NCI-H82 treated with DMSO at 0.1 percent for 48 hours (cell line): ENCODE data around the gene ORC2.
"Not testable (repeated sequence)": the region's sequence is repeated elsewhere in the genome, so short reads cannot be mapped to it uniquely, and the experiment has no call there.

ENCODE experiments used
- DNase-seq: peaks from one replicate; lab custom pipeline; 2025; ENCODE audit not compliant: unreplicated experiment; lab: John Stamatoyannopoulos, UW

Gene ORC2

DNA sequence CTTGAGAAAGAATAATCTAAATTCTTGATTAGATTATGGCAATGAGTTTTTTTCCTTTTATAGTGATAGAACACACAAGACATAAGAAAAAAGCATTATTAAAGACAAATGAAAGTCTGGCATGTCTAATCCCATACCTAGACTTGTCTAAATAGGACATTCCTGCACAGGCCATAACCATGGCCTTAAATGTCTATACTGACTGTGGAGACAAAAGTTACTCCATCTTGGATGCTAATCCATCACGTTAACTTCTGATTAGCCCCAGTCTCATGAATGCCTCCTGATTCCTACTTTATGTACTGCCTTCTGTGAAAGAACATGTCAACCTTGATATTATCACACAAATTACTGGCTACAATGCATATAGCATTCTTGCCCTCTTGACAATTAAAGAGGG, 23.6 kb downstream of the ORC2 start:
- DNase-seq = no peak

DNA sequence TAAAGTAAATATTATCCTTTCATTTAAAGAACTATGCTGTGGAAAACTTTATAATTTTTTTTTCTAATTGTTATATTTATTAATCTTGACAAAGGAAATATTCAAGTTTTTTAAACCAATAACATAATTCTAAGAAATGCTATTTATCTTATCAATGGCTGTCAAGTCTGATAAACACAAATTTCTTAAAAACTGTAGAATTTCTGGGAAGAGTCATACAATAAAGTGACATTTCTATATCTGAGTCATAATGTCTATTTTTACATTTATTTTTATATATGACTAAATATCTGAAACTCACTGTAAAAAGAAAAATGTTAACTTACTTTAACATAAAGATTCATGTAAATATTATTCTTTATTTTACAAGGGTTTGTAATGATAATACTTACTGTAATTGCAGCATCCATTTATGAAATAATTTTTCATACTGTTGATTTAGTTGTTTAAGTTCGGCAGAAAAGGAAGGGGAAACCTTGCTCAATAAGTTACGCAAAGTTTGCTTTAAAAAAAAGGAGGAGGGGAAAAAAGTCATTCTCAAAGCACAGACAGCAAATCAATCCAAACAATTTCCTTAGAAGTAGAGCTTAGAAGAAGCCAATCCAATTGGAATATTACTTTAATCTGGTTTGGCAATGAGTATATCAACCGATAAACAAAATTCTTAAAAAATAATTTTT, 32.4 kb downstream of the ORC2 start:
- DNase-seq = no peak

DNA sequence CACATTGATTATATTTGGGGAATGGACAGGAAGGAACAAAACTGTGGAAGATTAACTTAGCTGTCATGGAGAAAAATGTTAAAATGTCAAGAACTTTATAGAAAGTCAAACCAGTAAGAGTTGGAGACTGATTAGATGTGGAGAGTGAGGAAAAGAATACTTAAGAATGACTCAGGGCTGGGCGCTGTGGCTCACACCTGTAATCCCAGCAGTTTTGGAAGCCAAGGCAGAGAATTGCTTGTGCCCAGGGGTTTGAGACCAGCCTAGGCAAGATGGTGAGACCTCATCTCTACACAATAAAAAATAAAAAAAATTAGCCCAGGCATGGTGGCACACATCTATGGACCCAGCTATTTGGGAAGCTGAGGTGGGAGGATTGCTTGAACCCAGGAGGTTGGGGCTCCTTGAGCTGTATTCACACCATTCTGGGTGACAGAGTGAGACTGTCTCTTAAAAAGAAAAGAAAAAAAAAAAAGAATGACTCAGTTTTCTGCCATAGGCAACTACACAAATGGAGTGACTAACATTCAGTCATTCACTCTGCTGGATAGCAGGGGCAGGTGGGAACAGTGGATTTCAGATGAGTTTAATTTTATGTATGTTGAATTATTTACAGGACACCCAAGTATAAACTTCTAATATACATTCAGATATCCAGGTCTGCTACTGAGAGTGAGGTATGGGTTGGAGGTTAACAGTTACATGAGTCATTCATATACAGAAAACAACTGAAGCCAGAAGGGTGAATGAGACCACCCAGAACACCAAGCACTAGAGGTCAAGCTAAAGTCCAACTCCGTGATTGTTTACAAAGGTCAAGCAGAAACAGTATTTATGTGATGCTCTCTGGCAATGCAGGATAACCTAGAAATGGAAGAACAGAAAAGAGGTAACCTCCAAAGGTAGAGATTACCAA, 33.9 kb downstream of the ORC2 start:
- DNase-seq = no peak

DNA sequence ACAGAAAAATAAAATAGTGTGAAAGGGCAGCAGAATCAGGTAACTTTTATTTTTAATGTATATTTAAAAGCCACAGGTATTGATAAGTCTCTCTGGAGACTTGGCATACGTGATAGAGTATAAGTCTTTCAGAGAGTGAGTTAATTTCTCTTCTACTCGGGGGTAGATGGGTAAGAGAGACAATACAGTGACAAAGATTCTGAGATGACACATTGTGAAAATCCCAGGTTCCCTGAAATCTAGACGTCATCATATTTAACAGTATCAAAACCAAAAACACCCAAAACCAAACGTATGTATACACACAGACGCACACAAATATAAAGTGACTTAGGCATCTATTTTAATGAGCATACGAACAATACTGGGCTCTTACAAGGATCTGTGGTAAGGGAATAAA, 41.0 kb downstream of the ORC2 start:
- no peak for DNase-seq

DNA sequence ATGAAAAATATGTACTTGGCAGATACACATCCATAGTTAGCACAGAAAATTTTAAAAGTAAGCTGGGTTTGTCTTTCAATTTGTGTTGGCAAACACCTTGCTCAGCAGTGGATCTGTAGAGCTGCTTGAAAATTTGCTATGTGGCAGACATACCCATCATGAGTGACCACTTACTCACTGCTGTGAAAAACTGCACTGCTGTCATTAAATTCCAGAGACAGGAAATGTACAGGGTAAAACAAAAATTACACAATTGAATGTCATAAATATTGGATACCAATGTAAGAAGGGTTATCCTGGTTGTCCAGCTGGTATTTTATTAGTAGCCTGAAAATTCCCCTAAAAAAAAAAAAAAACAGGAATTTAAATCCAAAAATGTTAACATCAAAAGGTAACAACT, 49.8 kb downstream of the ORC2 start:
- DNase-seq = no peak

DNA sequence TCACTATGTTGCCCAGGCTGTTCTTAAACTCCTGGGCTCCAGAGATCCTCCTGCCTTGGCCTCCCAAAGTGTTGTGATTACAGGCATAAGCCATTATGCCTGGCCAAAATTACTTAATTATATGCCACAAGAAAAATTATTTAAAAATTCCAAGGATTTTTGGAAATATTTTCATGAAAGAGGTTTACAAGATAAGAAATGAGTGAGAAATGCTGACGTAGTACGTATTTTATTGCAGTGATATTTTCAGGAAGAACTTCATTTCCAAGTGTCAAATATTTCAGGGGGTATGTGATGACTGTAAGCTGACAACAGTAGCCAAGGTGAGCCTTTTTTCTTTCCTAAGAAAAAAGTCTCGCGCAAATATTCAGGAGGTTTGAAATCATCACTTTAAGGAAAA, 53.5 kb downstream of the ORC2 start:
- DNase-seq = no peak

DNA sequence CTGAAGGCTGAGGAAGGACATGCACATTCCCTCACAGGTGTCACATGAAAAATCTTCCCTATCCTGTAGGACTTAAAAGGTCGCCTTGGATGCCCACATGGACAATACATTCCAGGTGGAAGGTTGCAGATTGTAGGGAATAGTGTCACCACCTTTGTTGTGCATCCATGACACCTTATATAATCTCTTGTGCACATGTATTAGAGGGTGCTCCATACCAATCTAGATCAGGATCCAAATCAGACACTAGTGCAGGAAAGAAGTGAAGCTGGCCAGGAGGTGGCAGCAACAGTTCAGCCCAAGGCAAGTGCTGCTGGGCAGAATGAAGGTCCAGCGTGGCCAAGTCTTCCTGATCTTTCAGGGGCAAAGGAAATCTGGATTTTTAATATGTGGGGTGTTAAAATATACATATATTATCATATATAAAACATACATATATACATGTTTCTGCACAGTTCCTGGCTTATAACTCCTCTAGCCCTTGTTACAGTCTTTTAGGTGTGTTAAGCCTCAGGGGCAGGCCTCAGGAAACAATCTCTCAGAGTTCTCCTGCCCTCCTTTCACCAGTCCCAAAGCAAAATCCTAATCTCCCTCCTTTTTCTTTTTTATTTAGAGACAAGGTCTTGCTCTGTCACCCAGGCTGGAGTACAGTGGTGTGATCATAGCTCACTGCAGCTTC, 57.7 kb downstream of the ORC2 start:
- peak; percentile 40 for DNase-seq

DNA sequence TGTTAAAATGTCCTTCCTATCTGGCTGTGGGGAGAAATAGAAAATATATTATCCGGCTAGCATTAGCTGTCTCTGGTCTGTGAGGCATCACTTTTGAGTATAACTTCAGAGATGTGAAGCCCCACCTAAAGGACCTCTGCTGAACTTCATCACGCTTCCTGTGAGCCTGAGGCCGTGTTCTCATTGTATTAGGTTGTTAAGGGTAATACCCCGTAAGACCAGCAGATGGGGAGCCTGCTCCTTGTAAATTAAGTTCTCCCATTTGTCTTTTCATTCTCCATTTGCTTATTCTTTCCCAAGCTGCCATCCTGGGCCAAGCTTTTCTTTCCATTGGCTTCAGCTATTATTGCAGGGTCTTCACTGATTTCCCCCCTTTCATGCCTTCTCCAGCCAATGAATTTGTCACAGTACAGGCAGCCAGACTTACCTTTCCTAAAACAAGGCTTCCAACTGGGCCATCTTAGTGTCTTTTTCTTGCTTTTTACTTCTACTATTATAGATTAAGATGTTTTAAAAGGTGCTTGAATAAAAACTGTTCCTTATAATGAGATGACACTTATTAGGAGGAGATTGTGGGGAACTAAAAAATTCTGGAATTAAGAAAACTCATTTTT, 61.9 kb downstream of the ORC2 start:
- peak; percentile 83 for DNase-seq

DNA sequence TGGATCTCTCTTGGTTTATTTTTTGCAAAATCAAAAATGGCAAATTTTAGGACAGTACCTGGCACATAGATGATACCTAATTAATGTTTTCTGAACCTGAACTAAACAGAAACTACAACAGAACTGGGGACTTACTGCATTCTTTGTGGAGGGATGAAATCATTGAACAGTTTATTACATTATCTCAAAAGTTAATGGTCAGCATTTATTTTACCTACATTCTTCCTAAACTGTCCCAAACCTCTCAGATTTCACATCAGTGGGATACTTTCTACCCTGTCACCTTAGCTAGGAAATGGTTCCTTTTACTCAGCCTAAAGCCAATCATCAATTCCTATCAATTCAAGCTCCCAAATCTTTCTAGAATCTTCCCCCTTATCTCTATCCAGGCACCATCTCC, 64.0 kb downstream of the ORC2 start:
- no peak for DNase-seq

DNA sequence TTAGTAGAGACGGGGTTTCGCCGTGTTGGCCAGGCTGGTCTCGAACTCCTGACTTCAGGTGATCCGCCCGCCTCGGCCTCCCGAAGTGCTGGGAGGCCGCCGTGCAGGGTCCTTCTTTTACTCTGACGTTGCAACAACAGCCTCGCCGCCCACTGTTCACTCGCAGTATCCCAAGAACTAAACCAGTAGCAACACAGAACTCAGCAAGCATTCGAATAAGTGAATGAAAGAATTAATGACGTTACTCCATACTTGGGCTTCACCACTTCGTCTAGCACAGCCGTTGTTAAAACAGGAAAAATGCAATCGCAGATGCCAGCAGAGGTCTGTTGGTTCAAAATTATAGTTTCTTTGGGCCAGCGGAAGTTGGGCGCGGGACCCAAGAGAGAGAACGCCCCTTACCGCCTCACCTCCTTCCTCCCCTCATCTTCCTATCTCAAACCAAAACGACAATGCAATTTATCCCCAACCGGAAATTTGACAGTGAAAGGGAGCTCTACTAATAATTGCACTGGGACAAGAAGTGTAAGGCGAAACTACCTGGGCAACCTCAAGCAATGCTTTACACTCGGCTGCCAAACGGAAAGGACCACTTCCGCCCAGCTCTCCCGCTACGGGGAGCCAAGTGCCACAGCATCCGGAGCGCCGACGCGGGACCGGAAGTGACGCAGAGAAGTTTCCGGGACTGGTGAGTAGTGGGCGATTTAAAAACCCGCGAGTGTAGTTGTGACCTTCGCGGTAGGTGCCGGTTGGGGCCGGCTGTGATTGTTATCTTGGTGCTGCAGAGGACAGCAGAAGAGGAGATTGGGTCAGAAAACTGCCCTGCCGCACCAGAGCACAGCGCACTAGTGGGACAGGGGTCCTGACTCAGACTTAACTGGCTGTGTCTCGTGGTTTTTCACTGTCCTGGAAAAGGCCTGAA, 74.5 kb downstream of the ORC2 start, which contains the start of the genes NIF3L1 and PPIL3:
TSS of gene NIF3L1 (plus strand) at position 668 of the 922 bp plus-strand sequence. CDS start 2,573 bp downstream, outside the sequence.
TSS of gene PPIL3 (minus strand) at position 374 of the 922 bp plus-strand sequence. CDS start 1,462 bp downstream, outside the sequence.
- DNase-seq = peak; percentile 96

DNA sequence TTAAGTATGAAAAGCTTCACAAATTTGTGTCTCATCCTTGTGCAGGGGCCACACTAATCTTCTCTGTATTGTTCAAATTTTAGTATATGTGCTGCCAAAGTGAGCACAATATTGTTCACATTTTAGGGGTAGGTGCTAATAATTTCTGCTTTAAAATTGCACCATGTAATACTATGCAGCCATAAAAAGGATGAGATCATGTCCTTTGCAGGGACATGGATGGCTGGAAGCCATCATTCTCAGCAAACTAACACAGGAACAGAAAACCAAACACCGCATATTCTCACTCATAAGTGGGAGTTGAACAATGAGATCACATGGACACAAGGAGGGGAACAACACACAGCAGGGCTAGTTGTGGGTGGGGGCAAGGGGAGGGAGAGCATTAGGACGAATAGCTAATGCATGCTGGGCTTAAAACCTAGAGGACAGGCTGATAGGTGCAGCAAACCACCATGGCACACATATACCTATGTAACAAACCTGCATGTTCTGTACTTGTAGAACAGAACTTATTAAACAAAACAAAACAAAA, 81.7 kb downstream of the ORC2 start:
- DNase-seq = not testable (repeated sequence)

DNA sequence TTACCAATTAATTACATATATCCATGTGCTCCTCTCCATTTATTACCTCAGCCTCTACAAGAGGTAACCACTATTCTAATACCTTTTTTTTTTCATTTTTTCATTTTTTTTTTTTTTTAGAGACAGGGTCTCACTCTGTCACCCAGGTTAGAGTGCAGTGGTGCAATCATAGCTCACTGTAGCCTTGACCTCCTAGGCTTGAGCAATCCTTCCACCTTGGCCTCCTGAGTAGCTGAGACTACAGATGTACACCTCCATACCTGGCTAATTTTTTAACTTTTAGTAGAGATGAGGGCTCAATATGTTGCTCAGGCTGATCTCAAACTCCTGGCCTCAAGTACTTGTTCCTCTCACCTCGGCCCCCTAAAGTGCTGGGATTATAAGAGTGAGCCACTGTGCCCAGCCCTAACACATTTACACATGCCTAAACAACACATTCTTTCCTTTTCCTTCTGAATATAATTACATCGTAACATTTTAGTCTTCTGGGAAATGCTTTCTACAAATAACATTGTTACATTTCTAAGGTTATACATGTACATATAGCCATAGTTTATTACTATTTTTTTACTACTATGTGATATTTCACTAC, 85.1 kb downstream of the ORC2 start:
- DNase-seq = no peak

DNA sequence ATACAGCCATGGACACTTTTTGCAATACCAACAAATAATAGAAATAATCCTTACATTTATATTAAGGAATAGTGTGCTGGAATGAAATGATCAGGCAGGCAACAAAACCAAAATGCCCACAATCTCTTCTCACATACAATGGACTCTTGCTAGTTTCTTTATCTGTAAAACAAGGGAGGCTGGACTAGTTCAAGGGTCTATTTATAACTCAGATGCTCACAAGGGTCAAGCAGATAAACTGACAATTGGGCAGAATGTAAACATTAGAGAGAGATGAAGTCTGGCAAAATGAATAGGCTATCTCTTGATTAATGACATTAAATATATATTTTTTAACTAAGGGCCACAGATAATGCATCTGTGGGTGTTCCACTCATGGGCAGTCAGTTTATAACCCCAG, 86.0 kb downstream of the ORC2 start:
- DNase-seq = no peak

DNA sequence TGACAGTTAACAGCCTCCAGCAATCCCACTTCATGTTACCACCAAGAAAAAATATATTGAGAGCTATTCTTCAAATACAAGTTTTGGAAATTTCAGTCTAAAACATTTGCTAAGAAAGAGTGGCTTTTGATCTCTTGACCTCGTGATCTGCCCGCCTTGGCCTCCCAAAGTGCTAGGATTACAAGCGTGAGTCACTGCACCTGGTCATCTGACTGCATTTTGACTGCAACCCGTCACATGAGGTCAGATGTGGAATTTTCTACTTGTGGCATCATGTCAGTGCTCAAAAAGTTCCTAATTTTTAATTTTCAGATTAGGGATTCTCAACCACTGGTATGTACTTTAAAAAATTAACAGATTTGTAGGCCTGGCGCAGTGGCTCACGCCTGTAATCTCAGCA, 89.9 kb downstream of the ORC2 start:
- DNase-seq = no peak

DNA sequence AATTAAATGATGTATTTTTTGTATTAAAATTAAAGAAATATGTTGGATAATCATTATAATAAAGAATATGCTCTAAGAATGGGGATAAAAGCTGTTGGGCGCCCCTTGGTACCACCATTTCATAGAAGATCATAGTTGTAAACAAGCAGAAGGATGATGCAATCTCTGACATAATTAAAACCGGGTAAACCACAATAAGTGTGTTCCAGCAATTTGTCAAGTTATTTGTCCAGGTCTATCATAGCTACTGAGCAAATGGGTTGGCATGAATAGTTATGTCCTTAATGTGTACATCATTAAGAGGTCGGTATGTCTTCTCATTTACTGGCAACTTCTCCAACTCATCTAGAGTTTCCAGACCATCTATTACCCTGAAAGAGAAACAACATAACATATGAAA, 92.3 kb downstream of the ORC2 start:
- no peak for DNase-seq

DNA sequence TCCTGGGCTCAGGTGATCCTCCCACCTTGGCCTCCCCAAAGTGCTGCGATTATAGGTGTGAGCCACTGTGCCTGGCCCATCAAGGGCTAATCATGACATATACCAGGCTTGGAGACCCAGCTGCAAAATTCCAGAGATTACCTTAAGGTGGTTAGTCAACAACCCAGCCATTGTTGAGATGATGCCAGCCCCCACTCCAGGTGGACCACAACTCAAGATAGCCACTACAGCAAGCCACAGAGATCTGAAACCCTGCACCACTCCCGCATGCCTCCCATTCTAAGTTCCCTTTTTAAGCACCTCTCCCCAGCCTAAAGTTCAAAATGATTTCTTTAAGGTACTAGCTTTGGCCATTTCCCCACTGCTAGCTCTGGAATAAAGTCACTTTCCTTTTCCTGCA, 94.4 kb downstream of the ORC2 start:
- no peak for DNase-seq

DNA sequence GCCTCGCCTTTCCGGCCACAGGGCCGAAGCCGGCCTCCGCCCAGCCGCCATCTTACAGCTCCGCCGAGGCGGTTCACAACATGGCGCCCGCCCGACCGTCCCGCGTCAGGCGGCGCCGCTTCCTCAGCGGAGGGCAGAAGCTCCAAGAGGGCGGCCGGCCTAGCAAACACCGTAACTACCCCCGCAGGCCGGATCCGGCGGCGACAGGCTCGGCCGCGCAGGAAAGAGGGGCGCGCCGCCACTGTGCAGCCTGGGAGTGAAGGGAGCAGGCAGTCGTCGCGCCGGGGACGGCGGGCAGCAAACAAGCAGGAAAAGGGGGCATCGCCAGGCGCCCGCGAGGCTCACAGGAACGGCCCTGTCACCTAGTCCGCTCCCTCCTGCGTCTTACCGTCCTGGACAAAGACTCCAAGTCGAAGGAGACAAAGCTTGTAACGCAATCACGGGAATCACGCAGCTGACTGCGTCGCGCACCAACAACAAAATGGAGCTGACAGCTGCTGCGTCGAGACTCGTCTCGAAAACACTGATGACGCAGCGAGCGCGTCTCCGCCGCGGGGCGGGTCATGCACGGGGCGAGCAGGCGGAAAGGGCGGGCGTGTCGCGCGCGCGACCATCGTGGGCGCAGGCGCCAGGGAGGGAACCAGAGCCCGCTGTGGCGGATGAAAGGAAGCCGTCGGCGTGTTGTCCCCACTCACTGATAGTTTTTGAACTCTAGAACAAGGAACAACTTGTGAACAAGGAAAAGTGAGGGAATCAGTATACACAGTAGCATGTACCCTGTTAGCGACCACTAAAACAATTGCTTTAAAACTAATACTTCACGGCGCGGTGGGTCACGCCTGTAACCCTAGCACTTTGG, 99.1 kb downstream of the ORC2 start, which contains the start of gene CLK1:
TSS of gene CLK1 (minus strand) at position 483 of the 859 bp plus-strand sequence. CDS start 2,796 bp downstream, outside the sequence.
- DNase-seq = peak; percentile 64

DNA sequence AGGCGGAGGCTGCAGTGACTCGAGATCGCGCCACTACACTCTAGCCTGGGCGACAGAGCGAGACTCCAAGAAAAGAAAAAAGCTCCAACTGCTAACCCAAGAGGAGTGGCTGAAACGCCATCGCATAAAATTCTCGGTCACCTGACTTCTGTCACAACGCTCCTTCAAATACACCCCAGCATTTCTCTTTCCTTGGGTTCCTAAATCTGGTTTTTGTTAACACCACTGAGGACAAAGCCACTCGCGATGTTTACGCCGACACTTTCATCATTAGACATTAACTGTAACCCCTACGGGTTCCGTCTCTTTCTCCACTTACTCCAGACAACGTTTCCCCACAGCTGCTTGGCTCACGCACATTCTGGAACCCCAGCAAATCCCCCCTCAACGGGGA, 99.7 kb downstream of the ORC2 start:
- DNase-seq = no peak
